ENCODE data around the gene PPIF.

Gene PPIF

DNA sequence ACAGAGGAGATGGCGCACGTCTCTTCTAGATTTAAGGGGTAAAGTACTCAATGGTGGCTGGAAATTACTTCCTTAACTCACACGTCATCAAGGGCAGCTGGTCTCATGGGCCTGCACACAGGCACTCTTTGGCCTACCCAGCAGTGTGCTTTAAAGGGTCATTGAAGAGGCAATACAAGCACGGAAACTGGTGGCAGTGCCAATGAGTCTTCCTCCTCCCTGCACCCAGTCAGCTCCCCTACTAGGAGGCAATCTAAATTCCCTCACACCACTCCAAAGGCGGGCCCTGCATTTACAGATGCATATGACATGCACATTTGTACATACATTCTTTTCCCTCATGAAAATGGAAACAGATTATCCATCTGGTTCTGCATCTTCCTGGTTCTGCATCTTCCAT lies 47.4 kb downstream of the PPIF start:
- Mint-ChIP-seq H3K27me3 (no peaks in the 10 kb centered on the region), H3K4me1 (no peaks in the 10 kb centered on the region)

DNA sequence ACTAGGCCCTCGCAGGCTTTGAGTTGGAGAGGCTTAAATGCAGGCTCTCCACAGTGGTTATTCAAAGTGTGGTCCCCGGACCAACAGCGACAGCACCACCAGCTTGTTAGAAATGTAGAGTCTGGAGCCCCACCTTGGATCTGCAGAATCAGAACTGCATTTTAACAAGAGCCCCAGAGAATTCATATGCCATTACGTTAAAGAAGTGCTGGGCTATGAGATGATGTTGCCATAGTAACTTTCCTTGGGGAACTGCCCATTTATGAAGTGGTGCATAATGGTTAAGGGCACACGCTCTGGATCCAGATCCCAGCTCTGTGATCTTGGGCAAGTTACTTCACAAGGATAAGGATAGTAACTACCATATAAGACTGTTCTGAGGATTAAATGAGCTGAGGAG lies 49.3 kb downstream of the PPIF start:
- H3K27ac Mint-ChIP-seq = no peak overlapping the region
- DNase-seq (no peak), ATAC-seq (no peak)
- no peaks in the 10 kb centered on the region for H3K4me1 Mint-ChIP-seq
- H3K36me3 Mint-ChIP-seq (ENCODE audit: low read depth) = no peaks in the 10 kb centered on the region
- H3K9me3 Mint-ChIP-seq = no peaks in the 10 kb centered on the region
- no peak overlapping the region for H3K4me3 Mint-ChIP-seq
- no peaks in the 10 kb centered on the region for H3K27me3 Mint-ChIP-seq

More for the DNA sequence above, 47.4 kb downstream of the PPIF start:
- Mint-ChIP-seq H3K36me3 (ENCODE audit: low read depth) (no peaks in the 10 kb centered on the region), H3K9me3 (no peaks in the 10 kb centered on the region), H3K27ac (no peak overlapping the region), H3K4me3 (no peak overlapping the region)
- ATAC-seq = no peak
- DNase-seq = no peak

DNA sequence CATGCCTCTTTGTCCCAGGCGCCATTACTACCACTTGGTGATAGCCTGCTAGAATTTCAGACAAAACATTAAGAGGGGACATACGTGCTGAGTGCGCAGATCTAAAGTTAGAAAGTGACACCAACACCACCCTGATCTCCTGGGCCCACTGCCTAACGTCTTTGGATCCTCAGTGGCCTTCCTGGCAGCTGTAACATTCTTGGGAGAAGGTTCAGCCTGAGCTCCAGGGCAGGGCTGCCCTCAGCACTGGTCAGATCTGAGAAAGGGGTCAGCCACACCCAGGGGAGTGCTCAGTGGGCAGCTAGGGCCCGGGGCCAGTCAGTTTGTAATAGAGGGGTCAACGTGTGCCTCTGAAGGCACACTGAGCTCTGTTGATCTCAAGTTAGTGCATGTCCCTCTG lies 49.8 kb downstream of the PPIF start:
- Mint-ChIP-seq H3K27ac (no peak overlapping the region), H3K36me3 (ENCODE audit: low read depth) (no peaks in the 10 kb centered on the region), H3K27me3 (no peaks in the 10 kb centered on the region), H3K4me3 (no peak overlapping the region), H3K9me3 (no peaks in the 10 kb centered on the region), H3K4me1 (no peaks in the 10 kb centered on the region)
- ATAC-seq = no peak
- no peak for DNase-seq

DNA sequence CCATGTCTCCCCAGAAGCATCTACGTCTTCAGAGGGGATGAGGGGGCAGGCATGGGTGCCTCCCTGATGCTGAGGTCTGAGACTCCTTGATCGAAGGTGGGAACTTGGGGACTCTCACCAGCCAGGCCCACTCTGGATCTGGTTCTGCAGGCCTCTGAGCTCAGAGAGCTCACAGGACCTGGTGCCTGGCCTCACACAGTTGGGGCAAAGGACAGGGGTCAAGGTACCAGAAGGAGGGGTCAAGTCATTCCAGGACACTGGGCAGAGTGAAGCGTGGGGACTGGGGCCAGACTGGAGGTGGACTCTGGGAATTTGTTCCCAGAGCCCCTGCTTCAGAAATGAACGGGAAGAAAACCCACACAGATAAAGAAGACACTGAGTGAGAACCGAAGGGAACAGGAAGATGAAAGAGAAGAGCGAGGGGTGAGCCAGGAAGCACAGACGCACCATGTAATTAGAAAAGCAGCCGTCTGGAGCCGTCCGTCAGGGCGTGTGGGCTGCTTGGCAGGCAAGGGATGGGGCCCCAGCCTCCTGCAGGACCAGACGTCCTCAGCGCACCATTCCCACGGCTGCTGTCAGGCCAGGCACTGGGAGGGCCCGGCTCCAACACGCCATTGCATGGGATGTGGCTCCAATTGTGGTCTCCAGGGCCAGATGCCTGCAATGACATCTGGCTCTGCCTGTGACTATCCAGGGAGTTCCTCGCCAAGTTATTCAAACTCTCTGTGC lies 50.5 kb downstream of the PPIF start:
- DNase-seq = no peak
- H3K27me3 Mint-ChIP-seq = no peaks in the 10 kb centered on the region
- no peaks in the 10 kb centered on the region for H3K36me3 Mint-ChIP-seq (ENCODE audit: low read depth)
- no peak overlapping the region for H3K27ac Mint-ChIP-seq
- H3K4me3 Mint-ChIP-seq = no peak overlapping the region
- H3K4me1 Mint-ChIP-seq = no peaks in the 10 kb centered on the region
- no peak for ATAC-seq
- no peaks in the 10 kb centered on the region for H3K9me3 Mint-ChIP-seq

DNA sequence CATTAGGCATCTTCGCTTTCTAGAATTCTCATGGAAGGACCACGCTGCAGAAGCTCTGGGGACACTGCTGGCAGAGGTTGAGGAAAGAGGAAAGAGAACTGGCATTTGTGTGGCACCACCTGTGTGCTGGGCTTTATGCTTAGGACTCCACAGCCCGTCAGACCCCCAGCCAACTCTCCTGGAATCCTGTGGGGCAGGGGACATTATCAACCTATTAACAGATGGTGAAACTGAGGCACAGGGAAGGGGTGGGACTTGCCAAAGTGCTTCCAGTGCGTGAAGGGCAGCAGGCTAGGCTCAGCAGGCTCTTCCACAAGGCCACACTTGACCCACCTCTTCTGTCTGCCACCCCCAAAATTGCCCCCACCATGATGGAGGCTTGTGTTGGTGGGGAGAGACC lies 51.4 kb downstream of the PPIF start:
- DNase-seq (no peak), ATAC-seq (no peak)
- Mint-ChIP-seq H3K9me3 (no peaks in the 10 kb centered on the region), H3K27me3 (no peaks in the 10 kb centered on the region), H3K36me3 (ENCODE audit: low read depth) (no peaks in the 10 kb centered on the region), H3K4me1 (no peaks in the 10 kb centered on the region), H3K4me3 (no peak overlapping the region), H3K27ac (no peak overlapping the region)

DNA sequence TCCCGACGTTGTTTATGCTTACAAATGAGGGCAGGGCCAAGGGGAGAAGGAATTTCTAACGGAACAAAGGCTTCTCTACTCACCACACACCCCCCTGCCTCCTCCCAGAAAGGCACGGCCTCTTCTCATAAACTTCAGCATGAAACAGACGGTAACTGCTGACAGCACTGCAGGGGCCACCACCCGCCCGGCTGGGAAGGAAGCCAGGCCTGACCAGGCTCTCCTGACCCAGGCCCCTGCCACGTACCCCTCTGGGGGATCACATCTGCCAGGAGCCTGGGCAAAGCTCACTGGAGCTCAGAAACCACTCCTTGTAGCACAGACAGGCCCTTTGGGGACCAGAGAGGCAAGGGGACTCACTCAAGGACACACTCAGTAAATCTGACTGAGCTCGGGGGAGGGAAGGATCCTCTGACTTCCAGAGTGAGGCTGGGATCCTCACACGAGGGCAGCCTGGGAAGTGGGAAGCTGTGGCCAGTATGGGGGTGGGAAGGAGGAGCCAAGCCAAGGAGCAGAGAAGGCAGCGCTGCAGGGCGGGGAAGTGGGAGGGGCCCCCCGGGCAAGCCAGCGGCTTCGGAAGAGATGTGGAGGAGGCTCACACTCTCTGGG lies 52.1 kb downstream of the PPIF start:
- DNase-seq = no peak
- ATAC-seq = peak; percentile 16
- Mint-ChIP-seq H3K9me3 (no peaks in the 10 kb centered on the region), H3K4me1 (no peaks in the 10 kb centered on the region), H3K36me3 (ENCODE audit: low read depth) (no peaks in the 10 kb centered on the region), H3K4me3 (no peak overlapping the region), H3K27me3 (peaks cover 5% of the 10 kb centered on the region), H3K27ac (no peak overlapping the region)

DNA sequence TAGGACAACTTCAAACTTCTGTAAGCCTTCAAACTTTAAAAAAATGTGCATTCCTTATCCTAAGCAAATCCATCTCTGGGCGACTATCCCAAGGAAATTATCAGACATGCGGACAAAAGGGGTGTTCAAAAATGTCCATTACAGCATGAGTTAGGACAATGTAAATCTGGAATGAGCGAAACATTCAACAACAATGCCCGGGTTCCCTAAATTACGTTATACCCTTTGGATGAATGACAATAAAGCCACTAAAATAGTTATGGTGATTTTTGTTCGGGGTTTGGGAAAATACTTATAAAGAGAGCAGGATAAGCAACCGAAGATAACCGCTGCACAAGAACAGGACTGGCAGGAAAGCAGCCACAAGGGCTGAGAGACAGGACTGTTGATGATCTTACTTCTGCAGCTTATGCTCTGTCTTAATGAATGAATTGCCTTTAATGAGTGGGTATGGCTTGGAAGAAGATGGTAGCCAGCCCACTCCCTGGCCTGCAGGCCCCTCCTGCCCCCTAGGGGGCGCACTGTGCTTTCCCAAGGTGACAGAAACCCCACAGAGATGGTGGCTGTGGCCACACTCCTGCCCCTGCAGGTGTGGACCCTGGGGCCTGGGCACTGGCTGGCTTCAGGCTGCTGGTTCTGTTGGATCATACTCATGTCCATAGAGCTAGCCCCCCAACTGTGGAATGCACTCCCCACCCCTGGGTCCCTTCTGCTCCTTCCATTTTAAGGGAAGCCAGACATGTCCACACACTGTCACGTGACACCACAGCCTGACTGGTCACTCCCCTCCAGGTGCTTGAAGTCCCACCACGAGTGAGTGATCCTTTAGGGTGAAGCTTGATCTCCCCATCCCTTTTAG lies 53.1 kb downstream of the PPIF start:
- Mint-ChIP-seq H3K4me1 (no peaks in the 10 kb centered on the region), H3K9me3 (no peaks in the 10 kb centered on the region), H3K4me3 (no peak overlapping the region), H3K36me3 (ENCODE audit: low read depth) (no peaks in the 10 kb centered on the region), H3K27me3 (peaks cover 6% of the 10 kb centered on the region), H3K27ac (no peak overlapping the region)
- ATAC-seq = peak; percentile 62
- DNase-seq = peak; percentile 75

DNA sequence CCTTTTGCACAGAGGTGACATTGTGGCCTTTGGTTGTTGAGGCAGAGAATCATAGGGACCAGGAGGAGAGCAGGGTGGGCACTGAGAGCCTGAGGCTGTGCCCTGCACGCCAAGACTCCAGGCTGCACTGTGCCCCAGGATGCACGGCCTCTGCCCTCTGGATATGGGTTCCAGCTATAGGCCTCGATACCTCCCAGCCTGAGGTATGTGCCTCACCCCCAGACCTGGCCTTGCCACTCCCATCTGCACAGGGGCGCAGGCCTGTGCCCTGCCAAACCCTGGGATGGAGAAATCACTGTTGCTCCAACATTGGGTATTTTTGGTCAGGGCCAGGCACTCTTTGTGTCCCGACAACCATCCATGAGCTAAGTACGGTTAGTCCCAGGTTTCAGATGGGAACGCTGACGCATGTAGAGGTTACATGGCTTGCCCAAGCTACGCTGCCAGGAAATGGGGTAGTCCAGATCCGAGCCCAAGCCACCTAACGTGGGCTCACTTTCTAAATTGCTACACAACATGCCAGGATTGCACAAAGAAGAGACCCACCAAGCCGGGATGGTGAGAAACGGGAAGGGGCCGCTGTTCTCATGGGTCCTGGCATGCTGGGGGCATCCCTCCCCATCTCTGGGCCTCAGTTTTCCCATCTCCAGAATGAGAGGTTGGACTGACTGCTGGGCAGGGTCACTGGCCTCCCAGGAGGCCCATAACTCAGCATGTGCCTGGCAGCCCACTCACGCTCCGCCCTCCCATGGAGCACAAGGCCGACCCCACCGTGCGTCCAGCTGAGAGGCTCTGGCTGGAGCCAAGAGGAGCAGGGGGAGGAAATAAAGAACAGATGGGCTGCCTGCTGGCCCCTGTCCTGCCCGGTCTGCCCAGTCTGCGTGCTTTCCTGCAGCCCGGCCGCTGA lies 54.0 kb downstream of the PPIF start:
- Mint-ChIP-seq H3K27me3 (peaks cover 6% of the 10 kb centered on the region), H3K9me3 (no peaks in the 10 kb centered on the region), H3K4me1 (no peaks in the 10 kb centered on the region), H3K27ac (no peak overlapping the region), H3K4me3 (no peak overlapping the region), H3K36me3 (ENCODE audit: low read depth) (no peaks in the 10 kb centered on the region)
- DNase-seq = no peak
- ATAC-seq = no peak

DNA sequence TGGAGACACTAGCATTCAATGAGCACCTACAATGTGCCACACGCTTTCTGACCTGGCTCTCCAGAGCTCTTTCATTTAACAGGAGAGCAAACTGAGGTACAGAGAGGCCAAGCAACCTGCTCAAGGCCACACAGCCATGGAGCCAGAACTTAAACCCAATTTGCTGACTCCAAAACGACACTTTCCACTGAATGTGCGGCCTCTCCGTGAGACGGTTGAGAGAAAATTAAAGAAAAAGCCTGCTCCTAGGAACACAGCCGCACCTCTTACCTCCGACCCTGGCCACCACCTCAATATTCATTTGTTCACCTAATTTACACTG lies 55.3 kb downstream of the PPIF start:
- H3K36me3 Mint-ChIP-seq (ENCODE audit: low read depth) = no peaks in the 10 kb centered on the region
- H3K27me3 Mint-ChIP-seq = peaks cover 6% of the 10 kb centered on the region
- DNase-seq (no peak), ATAC-seq (no peak)
- no peaks in the 10 kb centered on the region for H3K9me3 Mint-ChIP-seq
- no peaks in the 10 kb centered on the region for H3K4me1 Mint-ChIP-seq
- no peak overlapping the region for H3K4me3 Mint-ChIP-seq
- no peak overlapping the region for H3K27ac Mint-ChIP-seq

DNA sequence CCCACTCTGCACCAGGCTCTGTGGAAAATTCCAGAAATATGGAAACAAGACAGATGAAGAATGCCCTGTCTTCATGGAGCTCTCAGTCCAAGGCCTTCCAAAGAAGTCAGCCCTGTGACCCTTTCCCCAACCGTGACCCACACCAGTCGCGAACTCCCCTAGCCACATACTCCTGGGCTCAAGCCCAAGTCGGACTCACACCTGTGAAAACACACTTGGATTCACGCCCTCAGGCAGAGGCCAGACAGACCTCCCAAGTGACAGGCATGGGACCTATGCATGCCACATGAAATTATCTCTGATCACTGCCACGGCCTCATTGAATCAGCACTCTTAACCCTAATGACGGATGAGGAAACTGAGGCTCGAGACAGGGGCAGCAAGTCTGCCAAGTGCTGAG lies 55.7 kb downstream of the PPIF start:
- Mint-ChIP-seq H3K9me3 (no peaks in the 10 kb centered on the region), H3K27me3 (peaks cover 6% of the 10 kb centered on the region), H3K4me1 (no peaks in the 10 kb centered on the region), H3K27ac (no peak overlapping the region), H3K4me3 (no peak overlapping the region), H3K36me3 (ENCODE audit: low read depth) (no peaks in the 10 kb centered on the region)
- ATAC-seq (no peak), DNase-seq (no peak)

DNA sequence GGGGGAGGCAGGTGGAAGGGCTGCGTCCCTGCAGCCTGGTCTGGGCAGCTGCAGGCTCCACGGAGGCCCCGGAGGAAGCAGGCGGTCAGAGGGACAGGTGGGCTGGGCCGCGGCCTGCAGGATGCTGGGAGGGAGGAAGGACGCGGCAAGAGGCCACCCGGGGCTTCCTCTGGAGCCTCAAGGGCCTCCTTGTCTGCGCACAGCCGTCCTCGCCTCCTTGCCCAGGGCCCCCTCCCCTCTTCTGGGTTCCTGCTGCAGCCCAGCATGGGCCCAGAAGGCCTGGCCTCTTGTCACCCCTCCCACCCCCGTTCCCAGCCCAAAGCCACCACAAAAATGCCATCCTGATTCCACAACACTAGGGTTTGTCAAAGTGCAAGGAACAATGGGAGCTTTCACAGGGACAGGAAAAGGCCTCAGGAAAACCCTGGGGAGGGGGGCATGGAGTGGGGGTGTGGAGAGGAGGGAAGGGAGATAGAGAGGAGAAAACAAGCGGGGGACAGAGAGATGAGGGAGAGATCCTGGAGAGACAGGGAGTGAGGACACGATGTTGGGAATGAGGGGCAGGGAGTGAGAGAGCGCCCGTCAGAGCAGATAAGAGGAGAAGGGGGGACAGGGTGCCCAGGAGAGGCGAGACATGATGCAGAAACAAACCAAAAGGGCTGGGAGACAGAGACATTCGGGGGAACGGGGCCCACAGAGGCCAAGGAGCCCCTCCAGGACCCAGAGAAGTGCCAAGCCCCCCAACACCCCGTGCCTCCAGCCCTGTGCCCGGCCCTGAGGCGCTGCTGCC lies 56.4 kb downstream of the PPIF start:
- no peaks in the 10 kb centered on the region for H3K9me3 Mint-ChIP-seq
- H3K4me1 Mint-ChIP-seq = no peaks in the 10 kb centered on the region
- DNase-seq (no peak), ATAC-seq (no peak)
- no peak overlapping the region for H3K4me3 Mint-ChIP-seq
- H3K27ac Mint-ChIP-seq = no peak overlapping the region
- no peaks in the 10 kb centered on the region for H3K36me3 Mint-ChIP-seq (ENCODE audit: low read depth)
- peaks cover 6% of the 10 kb centered on the region for H3K27me3 Mint-ChIP-seq

DNA sequence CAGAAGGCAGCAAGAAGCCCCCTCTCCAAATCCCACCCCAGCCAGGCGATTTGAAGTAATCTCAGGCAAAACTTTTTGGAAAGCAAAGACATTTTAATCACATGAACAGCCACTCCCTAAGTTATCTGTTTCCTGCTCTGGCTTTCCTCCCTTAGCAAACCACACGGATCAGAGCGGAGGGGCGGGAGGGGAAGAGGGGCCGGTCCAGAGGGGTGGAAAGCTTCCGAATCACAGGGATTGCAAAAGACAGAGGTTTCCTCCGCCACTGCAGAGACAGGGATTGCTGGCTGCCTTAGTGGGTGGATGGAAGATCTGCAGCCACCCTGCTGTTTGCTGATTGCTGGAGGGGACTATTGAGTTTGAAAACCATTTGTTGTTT lies 57.0 kb downstream of the PPIF start:
- H3K36me3 Mint-ChIP-seq (ENCODE audit: low read depth) = no peaks in the 10 kb centered on the region

DNA sequence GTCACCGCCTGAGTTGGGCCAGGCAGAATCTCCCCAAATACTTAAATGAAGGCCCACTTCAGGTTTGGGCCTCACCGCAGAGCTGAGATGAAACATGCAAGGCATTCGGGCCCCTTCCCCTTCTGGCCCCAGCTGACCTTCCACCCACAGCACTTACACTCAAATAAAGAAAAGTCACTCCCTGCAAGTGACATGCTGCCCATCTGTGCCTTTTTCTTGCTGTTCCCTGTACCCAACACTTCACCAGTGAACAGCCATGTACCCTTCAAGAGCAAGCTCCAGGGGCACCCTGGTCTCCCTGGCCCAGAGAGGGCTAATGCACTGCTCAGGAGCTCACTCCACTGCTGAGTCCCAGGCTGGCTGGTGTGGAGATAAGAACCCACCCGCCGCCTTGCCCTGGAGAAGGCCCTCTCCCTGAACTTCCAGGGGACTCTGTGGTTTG lies 57.4 kb downstream of the PPIF start:
- H3K9me3 Mint-ChIP-seq = no peaks in the 10 kb centered on the region
- H3K4me3 Mint-ChIP-seq = no peak overlapping the region
- no peaks in the 10 kb centered on the region for H3K36me3 Mint-ChIP-seq (ENCODE audit: low read depth)
- H3K4me1 Mint-ChIP-seq = no peaks in the 10 kb centered on the region
- ATAC-seq (no peak), DNase-seq (no peak)
- H3K27me3 Mint-ChIP-seq = peaks cover 6% of the 10 kb centered on the region
- H3K27ac Mint-ChIP-seq = no peak overlapping the region

More for the DNA sequence above, 57.0 kb downstream of the PPIF start:
- DNase-seq = no peak
- H3K27me3 Mint-ChIP-seq = peaks cover 6% of the 10 kb centered on the region
- H3K4me3 Mint-ChIP-seq = no peak overlapping the region
- H3K27ac Mint-ChIP-seq = no peak overlapping the region
- H3K4me1 Mint-ChIP-seq = no peaks in the 10 kb centered on the region
- ATAC-seq = no peak
- H3K9me3 Mint-ChIP-seq = no peaks in the 10 kb centered on the region

Measured in activated naive CD8-positive, alpha-beta T cell treated with anti-CD3 and anti-CD28 coated beads, Interleukin-2, amount 50 U/mL, for 24 hours (primary cell).